HG03135 (cell line): ENCODE data around the gene F8.
A peak's percentile ranks its signal among the peaks of the same experiment; 100 is the strongest.
"Not testable (repeated sequence)": the region's sequence is repeated elsewhere in the genome, so short reads cannot be mapped to it uniquely, and the experiment has no call there.

Source experiments
- ATAC-seq: cut with Tn5 transposase; IDR thresholded peaks from one replicate; pipeline ENCODE4 v1.9.1; 2021; ENCODE audit warnings: mild to moderate bottlenecking, moderate library complexity; ENCODE audit not compliant: unreplicated experiment

The F8 gene

DNA sequence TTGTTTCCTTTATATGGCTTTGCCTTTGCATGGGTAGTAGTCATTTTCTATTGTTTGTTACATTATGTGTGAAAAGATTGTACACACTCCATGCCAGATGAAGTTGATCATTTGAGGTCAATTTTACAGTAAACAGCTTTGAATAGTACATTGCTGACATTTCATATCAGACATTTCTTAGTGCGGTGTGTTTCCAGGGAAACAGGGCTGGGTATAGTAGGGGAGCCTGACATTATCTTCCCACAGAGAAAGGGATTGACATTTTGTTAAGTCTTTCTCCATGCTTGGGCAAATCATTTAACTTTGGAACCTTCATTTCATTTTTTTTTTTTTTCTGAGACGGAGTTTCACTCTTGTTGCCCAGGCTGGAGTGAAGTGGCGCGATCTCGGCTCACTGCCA lies 9.1 kb upstream of the F8 start:
- ATAC-seq, result no peak

DNA sequence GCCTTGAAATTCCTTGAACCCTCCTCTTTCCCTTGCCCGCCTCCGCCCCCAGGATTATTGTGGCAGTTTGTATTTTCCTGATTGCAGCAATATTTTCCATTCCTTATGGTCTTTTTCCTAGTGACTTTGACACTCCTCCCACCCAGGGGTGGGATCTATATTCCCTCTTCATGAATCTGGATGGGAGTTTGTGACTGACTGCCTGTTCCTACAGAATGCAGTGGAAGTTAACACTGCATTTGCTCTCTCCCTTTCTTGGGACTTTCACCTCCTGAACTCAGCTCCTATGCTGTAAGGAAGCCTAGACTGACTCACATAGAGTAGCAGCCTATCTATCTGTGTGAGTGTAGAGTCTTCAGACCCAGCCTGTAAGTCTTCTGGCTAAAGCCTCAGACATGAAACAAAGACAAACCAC lies 6.4 kb upstream of the F8 start:
- no peak for ATAC-seq

DNA sequence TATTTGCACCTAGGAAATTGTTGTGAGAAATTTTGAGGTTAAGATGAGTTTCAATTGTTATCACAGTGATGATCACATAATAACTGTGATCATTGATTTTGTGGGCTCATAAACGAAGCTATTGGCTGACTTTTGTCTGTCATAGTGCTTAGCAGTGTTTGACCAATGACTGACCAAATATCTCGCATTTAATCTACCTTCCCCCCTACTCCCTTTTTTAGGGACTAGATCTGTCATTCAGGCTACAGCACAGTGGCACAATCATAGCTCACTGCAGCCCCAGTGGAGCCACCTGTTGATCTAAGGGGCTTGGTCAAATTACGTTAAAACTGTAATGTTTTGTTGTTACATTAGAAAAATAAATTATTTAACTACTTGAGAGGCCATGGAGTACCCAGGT lies 5.6 kb upstream of the F8 start:
- no peak for ATAC-seq

DNA sequence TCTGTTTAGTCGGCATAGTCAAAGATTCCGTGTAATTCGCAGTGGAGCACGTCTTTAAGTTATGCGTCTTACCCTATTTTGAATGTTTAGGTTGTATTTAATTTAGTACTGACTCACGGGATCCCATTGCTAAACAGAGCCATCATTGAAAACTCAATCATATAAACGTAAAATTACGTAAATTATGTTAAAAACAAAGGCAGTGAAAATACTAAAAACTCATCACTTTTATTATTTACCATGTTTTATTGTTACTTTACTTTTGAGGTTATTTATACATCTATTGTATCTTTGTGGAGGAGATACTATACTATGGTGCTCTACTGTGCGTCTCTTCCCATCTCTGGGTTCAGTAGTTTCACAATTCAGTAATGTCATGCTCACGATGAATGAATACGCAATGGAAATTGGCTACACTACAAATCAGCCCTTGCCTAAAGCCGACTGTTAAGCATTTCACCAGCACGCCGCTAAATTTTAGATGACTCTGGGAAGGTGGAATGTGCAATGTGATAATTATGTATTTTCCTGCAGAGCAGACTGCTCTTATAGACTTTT lies 5.1 kb upstream of the F8 start:
- no peak for ATAC-seq

DNA sequence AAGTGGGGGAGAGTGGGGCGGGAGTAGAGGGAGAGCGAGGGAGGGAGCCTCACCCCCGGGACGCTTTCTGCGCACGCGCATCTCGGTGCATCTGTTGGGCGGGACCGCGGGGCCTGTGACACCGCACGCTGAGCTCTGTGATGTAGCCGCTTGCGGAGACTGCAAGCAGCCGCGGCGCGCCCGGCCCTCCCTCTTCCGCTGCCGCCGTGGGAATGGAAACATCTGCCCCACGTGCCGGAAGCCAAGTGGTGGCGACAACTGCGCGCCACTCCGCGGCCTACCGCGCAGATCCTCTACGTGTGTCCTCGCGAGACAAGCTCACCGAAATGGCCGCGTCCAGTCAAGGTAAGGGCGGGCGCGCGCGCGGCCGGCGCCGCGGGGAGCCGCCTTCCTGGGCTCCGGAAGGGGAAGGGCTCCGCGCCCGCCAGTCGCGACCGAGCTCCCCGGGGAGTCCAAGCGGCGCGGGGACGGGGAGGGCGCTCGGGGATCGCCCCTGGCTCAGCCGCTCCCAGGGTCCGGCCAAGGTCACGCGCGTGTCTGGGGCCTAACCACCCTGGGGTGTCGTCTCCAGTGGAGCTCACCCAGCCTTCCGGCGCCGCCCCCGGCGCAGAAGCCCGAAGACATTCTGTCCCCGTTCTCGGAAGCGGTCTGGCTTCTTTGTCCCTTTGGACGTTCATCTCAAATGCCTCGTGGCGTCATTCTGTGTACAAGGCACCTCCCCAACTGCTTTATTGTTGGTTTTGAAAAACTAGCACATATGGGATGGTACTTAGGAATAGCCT lies 4.4 kb upstream of the F8 start, which contains the start of gene FUNDC2:
TSS of gene FUNDC2 (plus strand) at position 118 of the 782 bp plus-strand sequence. CDS start at position 213, 95 bp downstream.
- ATAC-seq, result peak; percentile 85

DNA sequence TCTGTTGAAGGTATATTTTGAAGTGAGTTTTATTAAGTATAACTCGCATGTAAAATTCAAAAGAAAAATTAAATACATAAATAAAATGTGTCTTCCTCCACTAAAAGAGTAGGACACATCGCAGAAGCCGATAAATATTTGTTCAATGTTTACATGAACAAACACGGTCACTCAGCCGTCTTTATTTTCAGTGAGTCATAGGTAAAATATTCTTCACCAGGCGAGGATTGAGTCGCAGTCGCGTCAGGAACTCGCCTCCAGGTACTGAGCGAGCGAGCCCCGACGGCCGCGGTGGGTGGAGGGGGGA lies 3.9 kb upstream of the F8 start:
- no peak for ATAC-seq

DNA sequence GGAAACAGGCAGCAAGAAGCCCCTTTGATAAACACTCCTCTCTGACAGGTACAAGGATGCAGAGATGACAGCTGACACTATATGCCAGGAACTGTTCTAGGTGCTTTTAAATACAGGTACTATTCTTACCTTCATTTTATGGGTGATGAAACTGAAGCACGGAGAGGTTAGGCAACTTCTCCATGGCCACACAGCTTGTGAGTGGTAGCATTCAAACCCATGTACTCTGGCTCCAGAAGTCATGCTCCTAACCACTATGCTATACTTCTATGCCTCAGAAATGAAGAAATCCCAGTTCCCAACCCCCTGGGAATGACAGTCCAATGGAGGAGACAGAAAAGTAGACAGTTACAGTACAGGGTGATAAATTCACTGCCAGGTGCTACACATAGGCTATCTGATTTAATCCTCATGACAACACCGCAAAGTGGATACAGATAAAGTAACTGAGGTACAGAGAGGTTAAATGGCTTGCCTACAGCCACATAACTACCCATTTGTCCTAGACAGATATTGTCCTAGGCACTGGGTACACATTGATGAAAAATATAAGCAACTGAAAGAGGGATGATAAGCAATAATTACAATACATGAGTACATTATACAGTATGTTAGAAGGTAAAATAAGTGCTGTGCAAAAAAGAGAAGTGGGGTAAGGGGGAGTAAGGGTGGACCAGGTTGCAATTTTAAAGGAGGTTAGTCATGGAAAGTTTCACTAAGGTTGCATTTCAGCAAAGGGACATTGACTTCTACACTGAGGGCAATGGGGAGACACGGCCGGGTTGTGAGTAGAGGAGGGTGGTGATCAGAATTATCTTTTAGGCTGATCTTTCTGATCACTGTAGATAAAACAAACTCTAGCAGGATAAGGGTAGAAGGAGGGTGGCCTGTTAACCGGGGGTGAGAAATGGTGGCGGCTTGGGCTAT lies 1.6 kb upstream of the F8 start:
- ATAC-seq, result no peak

DNA sequence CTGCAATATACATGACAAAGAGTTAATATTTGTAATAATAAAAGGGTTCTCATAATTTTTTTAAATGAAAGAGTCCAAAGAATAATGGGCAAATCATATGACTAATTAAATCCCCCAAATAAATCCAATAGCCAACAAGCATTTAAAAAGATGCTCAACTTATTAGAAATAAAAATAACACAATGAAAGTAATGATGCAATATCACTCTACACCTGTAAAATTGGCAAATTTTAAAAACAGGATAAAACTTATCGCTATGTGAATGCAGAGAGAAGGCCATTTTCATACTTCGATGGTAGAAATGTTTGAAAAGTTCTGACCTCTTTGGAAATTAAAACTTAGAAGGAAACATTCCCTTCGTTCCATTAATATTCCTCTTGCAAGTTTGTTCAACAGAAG lies 1.9 kb downstream of the F8 start:
- ATAC-seq, result no peak

DNA sequence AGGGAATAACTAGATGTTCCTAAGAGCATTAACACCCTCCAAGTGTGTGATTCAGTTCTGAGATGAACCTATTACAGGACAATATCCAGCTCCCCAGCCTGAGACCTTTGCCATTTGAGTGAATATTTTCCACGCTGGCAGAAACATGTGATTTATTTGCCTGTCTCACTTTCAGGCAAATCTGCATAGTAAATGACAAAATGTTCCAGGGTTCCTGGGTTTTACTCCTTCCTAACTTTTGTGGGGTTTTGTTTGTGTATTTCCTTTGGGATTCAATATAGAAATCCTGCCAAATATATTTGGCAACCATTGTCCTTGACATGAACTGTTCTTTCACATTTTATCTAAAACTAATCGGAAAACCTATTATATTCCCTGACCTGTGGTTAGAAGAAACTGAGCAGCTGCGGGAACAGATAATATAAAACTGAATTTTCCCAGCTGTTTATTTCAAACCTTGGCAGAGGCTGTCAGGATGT lies 12.5 kb downstream of the F8 start:
- ATAC-seq, result no peak

DNA sequence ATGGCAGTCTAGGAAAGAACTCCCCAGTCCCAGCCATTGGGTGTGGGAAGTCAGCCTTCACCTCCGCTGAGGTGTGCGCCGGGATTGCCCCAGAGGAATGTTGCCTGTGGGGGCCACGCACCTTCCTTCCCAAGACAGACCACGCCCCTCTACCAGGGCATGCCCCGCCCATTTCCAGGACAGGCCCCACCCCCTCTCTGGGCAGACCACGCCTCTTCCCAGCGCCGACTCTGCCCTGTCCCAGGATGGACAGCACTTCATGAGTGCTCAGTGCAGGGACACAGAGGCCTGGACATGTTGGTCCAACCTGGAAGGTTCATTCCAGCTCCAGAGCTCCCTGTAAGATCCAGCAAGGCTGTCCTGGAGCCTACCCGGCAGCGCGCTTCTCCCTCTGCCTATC lies 13.9 kb downstream of the F8 start:
- ATAC-seq, result not testable (repeated sequence)

DNA sequence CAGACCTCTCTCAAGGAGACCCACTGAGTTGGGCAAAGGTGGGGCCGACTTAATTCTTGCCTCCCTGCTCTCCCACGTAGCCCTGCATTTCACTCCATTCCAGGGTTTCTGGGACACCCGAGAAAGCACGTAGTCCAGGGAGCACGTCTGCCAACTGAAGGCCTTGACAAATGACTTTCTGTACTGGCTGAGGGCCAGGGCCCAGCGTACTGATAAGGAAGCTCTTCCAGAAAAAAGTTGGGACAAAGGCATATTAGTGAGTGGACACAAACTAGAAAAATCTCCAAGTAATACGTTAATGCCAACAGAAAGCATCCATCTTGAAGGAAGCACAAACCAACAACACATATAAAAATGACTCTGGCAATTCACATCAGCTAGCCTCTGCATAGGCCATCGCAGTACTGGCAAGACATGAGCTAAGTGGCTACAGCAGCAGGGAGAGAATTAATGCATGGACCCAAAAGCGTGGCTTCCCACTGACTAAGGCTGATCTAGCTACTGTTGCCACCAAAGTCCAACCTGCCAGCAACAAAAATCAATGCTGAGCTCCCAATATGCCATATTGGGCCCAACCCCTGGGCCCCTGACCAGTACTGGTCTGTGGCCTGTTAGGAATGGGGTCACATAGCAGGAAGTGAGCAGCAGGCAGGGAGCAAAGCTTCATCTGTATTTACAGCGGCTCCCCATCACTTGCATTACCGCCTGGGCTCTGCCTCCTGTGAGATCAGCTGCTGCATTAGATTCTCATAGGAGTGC lies 15.4 kb downstream of the F8 start:
- not testable (repeated sequence) for ATAC-seq

DNA sequence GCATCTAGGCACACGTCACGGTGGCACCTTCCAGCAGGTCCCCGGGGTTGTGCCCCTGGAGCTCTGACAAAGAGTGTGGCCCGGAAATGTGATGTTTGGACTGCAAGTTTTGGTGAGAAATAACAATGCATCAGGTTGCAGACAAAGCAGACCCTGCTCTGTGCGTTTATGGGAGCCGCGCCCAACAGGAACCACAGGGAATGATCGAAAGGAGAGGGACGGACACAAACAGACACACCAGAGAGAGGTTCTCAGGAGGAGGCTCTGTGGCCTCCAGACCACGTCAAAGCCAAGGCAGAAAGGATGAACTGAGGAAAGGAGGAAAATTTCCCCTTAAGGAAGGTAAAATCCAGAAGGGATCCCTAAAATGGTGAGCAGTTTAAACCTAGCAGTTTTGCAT lies 16.1 kb downstream of the F8 start:
- ATAC-seq, result not testable (repeated sequence)

DNA sequence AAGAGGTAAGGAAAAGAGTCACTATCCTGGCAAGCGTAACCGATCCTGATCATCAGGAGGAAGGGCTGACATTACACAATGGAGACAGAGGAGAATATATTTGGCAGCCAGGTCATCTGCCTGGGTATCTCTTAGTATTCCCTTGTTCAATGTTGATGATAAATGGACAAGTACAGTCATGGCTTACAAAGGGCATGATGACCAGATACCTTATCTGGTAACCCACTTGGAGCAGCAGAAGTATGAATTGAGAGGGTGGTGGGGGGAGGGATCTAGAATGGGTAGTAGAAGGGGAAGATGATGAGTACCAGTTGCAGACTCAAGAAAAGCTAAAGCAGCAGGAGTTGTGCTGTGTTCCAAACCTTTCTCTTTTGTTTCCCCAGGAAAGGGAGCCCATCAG lies 17.3 kb downstream of the F8 start:
- ATAC-seq, result no peak

DNA sequence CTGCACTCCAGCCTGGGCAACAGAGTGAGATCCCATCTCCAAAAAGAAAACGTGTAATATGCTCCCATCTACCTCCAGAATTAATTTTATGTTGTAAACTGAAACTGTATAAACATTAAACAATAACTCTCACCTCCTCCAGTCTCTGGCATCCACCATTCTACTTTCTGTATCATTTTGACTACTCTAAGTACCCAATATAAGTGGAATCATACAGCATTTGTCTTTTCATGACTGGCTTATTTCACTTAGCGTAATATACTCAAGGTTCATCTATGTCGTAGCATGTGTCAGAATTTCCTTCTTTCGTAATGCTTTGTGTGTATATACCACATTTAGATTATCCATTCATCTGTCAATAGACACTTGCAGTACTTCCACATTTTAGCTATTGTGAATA lies 20.6 kb downstream of the F8 start:
- ATAC-seq, result no peak

DNA sequence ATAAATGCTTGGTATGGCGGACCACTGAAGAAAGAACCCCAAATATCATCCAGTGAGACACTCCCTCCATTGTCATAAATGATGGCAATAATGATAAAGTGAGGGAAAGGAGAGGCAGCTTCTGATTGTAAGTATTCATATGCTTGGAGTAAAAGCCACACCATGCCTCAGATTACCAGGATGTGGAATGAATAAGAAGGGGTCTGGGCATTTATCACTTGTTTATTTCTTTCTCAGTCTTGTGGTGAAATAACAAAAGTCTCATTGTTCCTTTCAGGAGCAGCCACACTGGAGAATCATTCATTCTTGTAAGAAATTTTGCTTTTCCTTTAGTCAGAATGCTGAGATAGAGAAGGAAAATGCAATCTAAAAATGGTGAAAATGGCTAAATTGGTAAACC lies 21.7 kb downstream of the F8 start:
- no peak for ATAC-seq

DNA sequence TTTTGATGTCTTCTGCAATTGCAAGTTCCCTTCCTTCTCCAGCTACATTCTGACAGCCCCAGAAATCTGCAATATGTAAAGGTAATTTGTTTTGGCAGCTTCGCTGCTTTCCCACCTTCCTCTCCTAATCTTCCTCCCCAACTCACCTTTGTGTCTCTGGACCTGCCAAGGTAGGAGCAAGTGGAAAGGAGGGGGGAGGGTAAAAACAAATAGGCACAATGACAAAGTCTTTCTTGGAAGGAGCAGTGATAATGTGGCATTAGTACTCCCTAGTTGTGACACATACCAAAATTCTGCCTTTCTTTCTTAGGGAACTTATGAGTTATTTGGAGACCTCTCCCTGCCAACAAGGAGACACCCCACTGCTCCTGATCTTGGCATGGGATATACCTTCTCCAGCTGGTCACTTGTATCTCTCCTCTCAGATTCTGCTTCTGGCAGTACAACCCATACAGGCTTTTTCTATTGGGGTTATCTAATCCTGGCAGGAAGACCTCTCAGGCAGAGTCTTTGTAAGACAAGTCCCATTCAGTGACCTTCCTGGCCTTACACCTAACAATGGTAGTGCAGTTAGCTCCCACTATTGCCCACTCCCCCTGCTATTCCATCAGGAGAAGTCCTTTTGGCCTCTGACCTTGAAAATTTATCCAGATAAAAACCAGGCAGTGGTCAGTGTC lies 24.2 kb downstream of the F8 start:
- ATAC-seq, result no peak

DNA sequence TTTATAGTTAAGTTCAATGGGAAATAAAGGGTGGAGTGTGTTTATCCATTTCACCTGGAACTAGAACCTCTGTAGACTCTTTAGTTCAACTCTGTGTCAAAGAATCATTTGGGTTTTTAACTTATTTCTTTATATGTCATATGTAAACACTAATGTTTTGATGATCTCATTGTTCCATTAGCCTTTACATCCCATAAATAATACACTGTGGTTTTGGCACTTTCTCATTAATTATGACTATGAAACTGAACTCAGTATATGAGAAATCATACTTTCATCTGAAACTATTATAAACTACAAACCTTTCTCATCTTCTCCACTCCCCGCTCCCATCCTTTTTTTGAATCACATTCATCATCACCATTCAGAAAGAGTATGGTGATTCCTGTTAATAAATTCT lies 31.0 kb downstream of the F8 start:
- ATAC-seq, result no peak

DNA sequence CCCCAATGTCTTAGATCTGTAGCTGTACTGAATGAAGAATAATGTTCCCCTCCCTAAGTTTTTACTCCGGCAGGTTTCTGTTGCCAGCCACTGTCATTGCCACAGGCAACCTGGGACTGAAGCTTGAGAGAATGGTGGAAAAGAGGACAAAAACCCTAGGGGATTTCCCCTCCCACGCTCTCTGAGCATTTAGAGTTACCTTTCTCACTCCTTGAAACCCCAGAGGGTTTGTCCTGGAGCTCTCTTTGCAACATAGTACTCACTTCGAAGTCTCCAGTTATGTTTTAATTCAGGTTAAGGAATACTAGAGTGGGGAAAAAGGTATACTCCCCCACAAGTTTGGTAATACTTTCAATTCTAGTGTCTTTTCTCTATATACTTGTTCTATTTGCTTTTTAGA lies 31.5 kb downstream of the F8 start:
- ATAC-seq, result no peak

DNA sequence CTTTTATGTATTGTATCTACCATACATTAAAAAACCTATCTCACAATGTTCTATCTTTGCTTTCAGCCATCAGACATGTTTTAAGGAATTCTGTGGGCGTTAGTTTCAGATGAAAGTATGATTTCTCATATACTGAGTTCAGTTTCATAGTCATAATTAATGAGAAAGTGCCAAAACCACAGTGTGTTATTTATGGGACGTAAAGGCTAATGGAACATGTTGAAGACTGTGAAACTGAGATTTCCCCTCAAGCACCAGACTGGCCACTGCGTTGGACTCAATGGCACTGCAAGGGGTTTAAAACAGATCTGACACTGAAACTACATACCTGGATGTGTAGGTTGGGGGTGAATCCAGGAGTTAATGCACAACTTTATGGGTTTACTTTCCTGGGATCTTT lies 32.0 kb downstream of the F8 start:
- no peak for ATAC-seq

DNA sequence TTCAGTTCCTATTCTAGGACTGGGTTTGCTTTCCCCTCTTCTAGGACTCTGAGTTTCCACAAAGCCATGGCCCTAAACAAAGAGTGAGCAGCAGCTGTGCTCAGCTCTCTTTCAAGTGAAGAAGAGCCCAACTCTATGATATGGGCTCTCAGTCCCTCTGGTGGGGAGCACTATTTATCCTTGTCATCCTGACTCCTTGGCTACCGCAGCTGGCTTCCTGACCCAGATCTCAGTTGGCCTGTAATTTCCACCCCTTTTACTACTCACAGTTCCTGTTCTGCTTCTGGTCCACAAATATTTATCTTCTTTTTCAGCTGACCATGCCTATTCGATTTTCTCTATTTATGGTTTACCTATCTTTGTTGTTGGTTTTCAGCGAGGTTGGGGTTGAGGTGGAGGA lies 33.8 kb downstream of the F8 start:
- no peak for ATAC-seq
